ENCODE results near the gene SART1.
A peak's percentile ranks its signal among the peaks of the same experiment; 100 is the strongest.

Gene SART1

GRCh38 chr11:65919573-65920371 is 41.8 kb upstream of the SART1 start:
- DNase-seq = peak; percentile 52 to 68 (median 61)
- H3K9me3 ChIP-seq (ENCODE audit: control insufficient read depth, low read length) = no peaks in the 10 kb centered on the region
- no peaks in the 10 kb centered on the region for H3K27me3 ChIP-seq (replicated peaks; ENCODE audit: control insufficient read depth, insufficient read depth, low read length, poor library complexity, severe bottlenecking)
- peak overlapping the region; percentile 76 for H3K27ac ChIP-seq (ENCODE audit: insufficient read depth, low read length, poor library complexity, severe bottlenecking)
- H3K4me3 ChIP-seq (ENCODE audit: insufficient read depth, low read depth, low read length, poor library complexity, severe bottlenecking) = peak overlapping the region; percentile 89
- H3K36me3 ChIP-seq (ENCODE audit: control insufficient read depth, insufficient read depth, low read length) = peaks cover 12% of the 10 kb centered on the region
- H3K4me1 ChIP-seq (ENCODE audit: control insufficient read depth, insufficient read depth, low read length, poor library complexity, severe bottlenecking) = peaks cover 32% of the 10 kb centered on the region

- Histone ChIP-seq H3K27me3 (replicated peaks; ENCODE audit: control insufficient read depth, insufficient read depth, low read length, poor library complexity, severe bottlenecking) (no peaks in the 10 kb centered on the region), H3K4me3 (ENCODE audit: insufficient read depth, low read depth, low read length, poor library complexity, severe bottlenecking) (peak overlapping the region; percentile 89), H3K36me3 (ENCODE audit: control insufficient read depth, insufficient read depth, low read length) (peaks cover 12% of the 10 kb centered on the region), H3K27ac (ENCODE audit: insufficient read depth, low read length, poor library complexity, severe bottlenecking) (peak overlapping the region; percentile 76), H3K9me3 (ENCODE audit: control insufficient read depth, low read length) (no peaks in the 10 kb centered on the region), H3K4me1 (ENCODE audit: control insufficient read depth, insufficient read depth, low read length, poor library complexity, severe bottlenecking) (peaks cover 32% of the 10 kb centered on the region)
- DNase-seq = no peak
Measured at GRCh38 chr11:65920372-65920802, 41.1 kb upstream of the SART1 start.

- H3K36me3 ChIP-seq (ENCODE audit: control insufficient read depth, insufficient read depth, low read length) = peaks cover 12% of the 10 kb centered on the region
- H3K4me1 ChIP-seq (ENCODE audit: control insufficient read depth, insufficient read depth, low read length, poor library complexity, severe bottlenecking) = peaks cover 32% of the 10 kb centered on the region
- no peak for DNase-seq
- H3K27me3 ChIP-seq (replicated peaks; ENCODE audit: control insufficient read depth, insufficient read depth, low read length, poor library complexity, severe bottlenecking) = no peaks in the 10 kb centered on the region
- peak overlapping the region; percentile 29 for H3K27ac ChIP-seq (ENCODE audit: insufficient read depth, low read length, poor library complexity, severe bottlenecking)
- no peaks in the 10 kb centered on the region for H3K9me3 ChIP-seq (ENCODE audit: control insufficient read depth, low read length)
- H3K4me3 ChIP-seq (ENCODE audit: insufficient read depth, low read depth, low read length, poor library complexity, severe bottlenecking) = no peak overlapping the region
Measured at GRCh38 chr11:65921033-65921555, 40.4 kb upstream of the SART1 start.

- no peaks in the 10 kb centered on the region for H3K9me3 ChIP-seq (ENCODE audit: control insufficient read depth, low read length)
- H3K4me1 ChIP-seq (ENCODE audit: control insufficient read depth, insufficient read depth, low read length, poor library complexity, severe bottlenecking) = peaks cover 30% of the 10 kb centered on the region
- DNase-seq = no peak
- H3K27ac ChIP-seq (ENCODE audit: insufficient read depth, low read length, poor library complexity, severe bottlenecking) = no peak overlapping the region
- no peak overlapping the region for H3K4me3 ChIP-seq (ENCODE audit: insufficient read depth, low read depth, low read length, poor library complexity, severe bottlenecking)
- peaks cover 12% of the 10 kb centered on the region for H3K36me3 ChIP-seq (ENCODE audit: control insufficient read depth, insufficient read depth, low read length)
- no peaks in the 10 kb centered on the region for H3K27me3 ChIP-seq (replicated peaks; ENCODE audit: control insufficient read depth, insufficient read depth, low read length, poor library complexity, severe bottlenecking)
Measured at GRCh38 chr11:65921876-65922275, 39.7 kb upstream of the SART1 start.

GRCh38 chr11:65922565-65922964 is 39.0 kb upstream of the SART1 start:
- Histone ChIP-seq H3K4me1 (ENCODE audit: control insufficient read depth, insufficient read depth, low read length, poor library complexity, severe bottlenecking) (peaks cover 25% of the 10 kb centered on the region), H3K9me3 (ENCODE audit: control insufficient read depth, low read length) (no peaks in the 10 kb centered on the region), H3K36me3 (ENCODE audit: control insufficient read depth, insufficient read depth, low read length) (peaks cover 12% of the 10 kb centered on the region), H3K27me3 (replicated peaks; ENCODE audit: control insufficient read depth, insufficient read depth, low read length, poor library complexity, severe bottlenecking) (no peaks in the 10 kb centered on the region), H3K27ac (ENCODE audit: insufficient read depth, low read length, poor library complexity, severe bottlenecking) (no peak overlapping the region), H3K4me3 (ENCODE audit: insufficient read depth, low read depth, low read length, poor library complexity, severe bottlenecking) (no peak overlapping the region)
- DNase-seq = no peak

GRCh38 chr11:65925397-65925796 is 36.1 kb upstream of the SART1 start:
- Histone ChIP-seq H3K9me3 (ENCODE audit: control insufficient read depth, low read length) (no peaks in the 10 kb centered on the region), H3K27ac (ENCODE audit: insufficient read depth, low read length, poor library complexity, severe bottlenecking) (no peak overlapping the region), H3K36me3 (ENCODE audit: control insufficient read depth, insufficient read depth, low read length) (peaks cover 12% of the 10 kb centered on the region)

GRCh38 chr11:65927904-65928397 is 33.6 kb upstream of the SART1 start:
- H3K27me3 ChIP-seq (replicated peaks; ENCODE audit: control insufficient read depth, insufficient read depth, low read length, poor library complexity, severe bottlenecking) = no peaks in the 10 kb centered on the region
- H3K36me3 ChIP-seq (ENCODE audit: control insufficient read depth, insufficient read depth, low read length) = peaks cover 2% of the 10 kb centered on the region
- H3K9me3 ChIP-seq (ENCODE audit: control insufficient read depth, low read length) = no peaks in the 10 kb centered on the region
- DNase-seq = peak; percentile 63 to 72 (median 63)
- peak overlapping the region; percentile 31 for H3K4me3 ChIP-seq (ENCODE audit: insufficient read depth, low read depth, low read length, poor library complexity, severe bottlenecking)
- H3K27ac ChIP-seq (ENCODE audit: insufficient read depth, low read length, poor library complexity, severe bottlenecking) = peak overlapping the region; percentile 81
- peaks cover 15% of the 10 kb centered on the region for H3K4me1 ChIP-seq (ENCODE audit: control insufficient read depth, insufficient read depth, low read length, poor library complexity, severe bottlenecking)

More at GRCh38 chr11:65925397-65925796, 36.1 kb upstream of the SART1 start:
- DNase-seq = no peak
- H3K27me3 ChIP-seq (replicated peaks; ENCODE audit: control insufficient read depth, insufficient read depth, low read length, poor library complexity, severe bottlenecking) = no peaks in the 10 kb centered on the region
- peaks cover 23% of the 10 kb centered on the region for H3K4me1 ChIP-seq (ENCODE audit: control insufficient read depth, insufficient read depth, low read length, poor library complexity, severe bottlenecking)
- no peak overlapping the region for H3K4me3 ChIP-seq (ENCODE audit: insufficient read depth, low read depth, low read length, poor library complexity, severe bottlenecking)

GRCh38 chr11:65928667-65929066 is 32.9 kb upstream of the SART1 start:
- no peak for DNase-seq

GRCh38 chr11:65931773-65932557 is 29.6 kb upstream of the SART1 start:
- no peak overlapping the region for H3K4me3 ChIP-seq (ENCODE audit: insufficient read depth, low read depth, low read length, poor library complexity, severe bottlenecking)
- H3K27me3 ChIP-seq (replicated peaks; ENCODE audit: control insufficient read depth, insufficient read depth, low read length, poor library complexity, severe bottlenecking) = no peaks in the 10 kb centered on the region
- H3K9me3 ChIP-seq (ENCODE audit: control insufficient read depth, low read length) = no peaks in the 10 kb centered on the region
- H3K4me1 ChIP-seq (ENCODE audit: control insufficient read depth, insufficient read depth, low read length, poor library complexity, severe bottlenecking) = peaks cover 15% of the 10 kb centered on the region
- DNase-seq = no peak
- H3K36me3 ChIP-seq (ENCODE audit: control insufficient read depth, insufficient read depth, low read length) = no peaks in the 10 kb centered on the region
- no peak overlapping the region for H3K27ac ChIP-seq (ENCODE audit: insufficient read depth, low read length, poor library complexity, severe bottlenecking)

More at GRCh38 chr11:65928667-65929066, 32.9 kb upstream of the SART1 start:
- Histone ChIP-seq H3K9me3 (ENCODE audit: control insufficient read depth, low read length) (no peaks in the 10 kb centered on the region), H3K4me3 (ENCODE audit: insufficient read depth, low read depth, low read length, poor library complexity, severe bottlenecking) (no peak overlapping the region), H3K4me1 (ENCODE audit: control insufficient read depth, insufficient read depth, low read length, poor library complexity, severe bottlenecking) (peaks cover 15% of the 10 kb centered on the region), H3K27ac (ENCODE audit: insufficient read depth, low read length, poor library complexity, severe bottlenecking) (peak overlapping the region; percentile 81), H3K27me3 (replicated peaks; ENCODE audit: control insufficient read depth, insufficient read depth, low read length, poor library complexity, severe bottlenecking) (no peaks in the 10 kb centered on the region), H3K36me3 (ENCODE audit: control insufficient read depth, insufficient read depth, low read length) (peaks cover 2% of the 10 kb centered on the region)
